Amniotic stem cell (primary cell): ENCODE measurements around the gene BCL2L14.
"Not testable (repeated sequence)": the region's sequence is repeated elsewhere in the genome, so short reads cannot be mapped to it uniquely, and the experiment has no call there.

Experiments
- DNase-seq: peaks from one replicate; lab custom pipeline; 2025; lab: John Stamatoyannopoulos, UW

BCL2L14 gene

DNA sequence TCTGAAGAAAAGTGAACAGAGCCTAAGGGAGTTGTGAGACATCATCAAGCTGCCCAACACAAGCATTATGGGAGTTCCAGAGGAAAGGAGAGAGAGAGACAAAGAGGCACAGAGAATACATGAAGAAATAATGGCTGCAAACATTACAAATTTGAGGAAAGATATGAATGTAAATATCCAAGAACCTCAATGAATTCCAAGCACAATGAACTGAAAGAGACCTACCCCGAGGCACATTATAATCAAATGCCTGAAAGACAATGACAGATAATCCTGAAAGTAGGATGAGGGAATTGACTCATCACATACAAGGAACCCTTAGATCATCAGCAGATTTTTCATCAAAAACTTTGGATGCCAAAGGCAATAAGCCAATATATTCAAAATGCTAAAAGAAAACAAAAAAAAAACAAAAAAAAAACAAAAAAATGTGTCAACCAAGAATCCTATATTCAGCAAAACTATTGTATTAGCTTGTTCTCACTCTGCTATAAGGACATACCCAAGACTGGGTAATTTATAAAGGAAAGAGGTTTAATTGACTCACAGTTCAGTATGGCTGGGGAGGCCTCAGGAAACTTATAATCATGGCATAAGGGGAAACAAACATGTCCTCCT lies 37.8 kb downstream of the BCL2L14 start:
- DNase-seq, result no peak

DNA sequence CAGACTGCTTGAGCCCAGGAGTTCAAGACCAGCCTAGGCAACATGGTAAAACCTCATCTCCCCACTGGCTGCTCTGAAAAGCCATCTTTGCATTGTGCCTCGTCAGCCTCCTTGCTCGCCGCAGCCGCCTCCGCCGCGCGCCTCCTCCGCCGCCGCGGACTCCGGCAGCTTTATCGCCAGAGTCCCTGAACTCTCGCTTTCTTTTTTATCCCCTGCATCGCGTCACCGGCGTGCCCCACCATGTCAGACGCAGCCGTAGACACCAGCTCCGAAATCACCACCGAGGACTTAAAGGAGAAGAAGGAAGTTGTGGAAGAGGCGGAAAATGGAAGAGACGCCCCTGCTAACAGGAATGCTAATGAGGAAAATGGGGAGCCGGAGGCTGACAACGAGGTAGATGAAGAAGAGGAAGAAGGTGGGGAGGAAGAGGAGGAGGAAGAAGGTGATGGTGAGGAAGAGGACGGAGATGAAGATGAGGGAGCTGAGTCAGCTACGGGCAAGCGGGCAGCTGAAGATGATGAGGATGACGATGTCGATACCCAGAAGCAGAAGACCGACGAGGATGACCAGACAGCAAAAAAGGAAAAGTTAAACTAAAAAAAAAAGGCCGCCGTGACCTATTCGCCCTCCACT lies 40.3 kb downstream of the BCL2L14 start:
- not testable (repeated sequence) for DNase-seq

DNA sequence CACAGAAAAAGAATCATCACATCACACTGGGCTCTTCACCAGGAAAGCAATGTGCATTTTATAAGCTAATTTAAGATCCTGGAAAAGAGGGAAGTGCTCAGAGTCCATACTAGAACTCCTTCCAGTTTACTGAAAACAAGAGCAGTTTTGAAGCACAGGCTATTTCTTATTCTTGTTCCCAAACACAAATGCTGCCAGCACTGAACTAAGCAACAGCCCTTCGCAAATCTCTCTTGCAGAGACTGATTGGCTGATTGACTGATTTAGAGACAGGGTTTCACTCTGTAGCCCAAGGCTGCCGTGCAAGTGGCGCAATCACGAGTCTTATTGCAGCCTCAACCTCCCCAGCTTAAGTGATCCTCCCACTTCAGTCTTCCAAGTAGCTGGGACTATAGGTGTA lies 44.8 kb downstream of the BCL2L14 start:
- DNase-seq, result no peak

DNA sequence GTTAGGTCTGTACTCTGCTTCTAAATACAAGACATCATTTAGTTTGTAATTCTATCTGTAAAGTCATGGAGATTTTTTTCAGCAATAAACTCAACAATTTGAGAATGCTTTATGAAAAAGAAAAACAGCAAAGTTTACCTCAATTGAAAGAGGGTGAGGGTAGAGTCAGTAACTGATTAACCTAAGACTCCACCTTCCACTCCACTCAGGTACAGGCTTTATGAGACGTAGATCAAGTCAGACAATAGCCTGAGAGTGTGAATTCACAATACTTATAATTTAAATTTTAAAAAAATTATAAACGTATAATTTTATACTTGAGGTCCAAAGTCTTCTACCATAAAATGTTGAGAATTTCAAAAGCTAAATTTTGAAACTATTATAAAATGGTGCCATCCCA lies 45.9 kb downstream of the BCL2L14 start:
- no peak for DNase-seq

DNA sequence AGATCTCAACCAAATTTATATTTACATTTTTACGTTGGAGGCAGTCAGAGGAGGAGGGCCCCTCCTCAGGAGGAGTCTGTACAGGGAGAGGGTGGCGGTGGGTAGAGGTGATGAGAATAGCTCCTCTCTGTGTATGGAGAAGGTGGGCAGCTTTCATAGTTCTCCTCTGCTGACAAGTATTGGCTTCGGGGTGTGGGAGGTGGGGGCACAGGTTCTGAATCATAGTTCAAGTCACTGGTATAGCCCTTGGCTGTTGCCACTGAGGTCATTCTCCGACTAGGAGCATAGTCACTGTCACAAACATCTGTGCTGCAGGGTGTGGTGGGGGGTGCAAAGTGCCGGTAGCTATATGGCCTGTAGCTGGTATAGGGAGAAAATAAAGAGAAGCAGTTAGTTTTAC lies 50.3 kb downstream of the BCL2L14 start:
- DNase-seq, result no peak

DNA sequence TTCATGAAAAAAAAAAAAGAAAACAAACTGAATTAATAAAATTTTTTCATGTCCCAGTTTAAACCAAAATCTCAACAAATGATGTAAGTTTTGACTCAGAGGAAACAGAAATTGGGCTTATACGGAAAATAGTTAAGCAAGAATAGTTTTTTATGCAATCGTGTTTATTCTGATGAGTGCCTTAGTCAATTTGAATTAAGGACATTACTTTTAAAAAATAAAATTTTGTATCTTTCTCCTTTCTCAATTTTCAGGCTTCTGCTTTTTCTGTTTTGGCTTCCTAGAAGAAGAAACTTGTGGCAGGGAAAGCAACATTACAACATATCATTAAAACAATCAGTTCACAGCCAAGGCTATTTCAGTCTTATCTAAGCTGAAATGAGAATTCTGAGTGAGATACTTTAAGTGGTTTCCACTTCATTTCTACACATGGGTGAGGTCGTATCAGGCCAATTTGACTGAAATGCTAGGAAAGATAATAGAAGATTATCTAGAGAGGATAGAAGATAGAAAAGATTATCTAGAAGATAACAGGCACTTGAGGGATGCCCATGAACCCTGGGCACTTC lies 52.4 kb downstream of the BCL2L14 start:
- no peak for DNase-seq

DNA sequence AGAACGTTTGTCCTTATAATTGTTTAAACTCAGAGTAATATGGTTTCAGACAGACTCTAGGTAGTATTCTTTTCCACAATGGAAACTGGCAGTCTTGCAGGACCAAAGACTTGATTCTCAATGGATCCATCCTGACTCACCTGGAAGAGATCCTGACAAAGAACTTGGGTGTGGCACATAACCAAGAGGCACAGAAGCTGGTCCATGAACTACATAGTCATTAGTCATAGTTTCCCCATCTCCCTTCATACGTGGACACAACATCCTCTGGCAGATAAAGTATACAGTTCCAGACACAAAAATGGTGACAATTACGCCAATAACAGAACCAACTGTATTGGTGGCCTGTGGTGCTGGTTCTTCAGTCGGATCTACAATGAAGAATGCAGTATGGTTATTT lies 55.8 kb downstream of the BCL2L14 start:
- no peak for DNase-seq

DNA sequence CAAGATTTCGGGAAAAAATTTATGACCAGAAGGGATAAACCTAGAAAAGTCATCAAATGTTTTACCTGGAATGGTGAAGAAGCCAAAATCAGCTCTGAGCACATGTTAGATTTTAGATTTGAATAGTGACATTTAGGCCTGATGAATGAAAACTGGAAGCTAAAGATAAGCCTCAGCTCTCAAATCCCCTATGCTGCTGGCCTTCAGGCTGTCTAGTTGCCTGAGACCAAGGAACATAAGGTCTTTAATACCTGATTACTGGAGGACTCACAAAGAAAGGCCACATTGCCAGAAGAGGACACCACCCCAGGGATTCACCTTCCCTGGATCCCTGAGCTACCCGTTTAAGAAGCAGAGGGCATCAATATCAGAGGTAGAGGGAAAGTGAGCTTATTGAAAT lies 56.6 kb downstream of the BCL2L14 start:
- DNase-seq, result no peak

DNA sequence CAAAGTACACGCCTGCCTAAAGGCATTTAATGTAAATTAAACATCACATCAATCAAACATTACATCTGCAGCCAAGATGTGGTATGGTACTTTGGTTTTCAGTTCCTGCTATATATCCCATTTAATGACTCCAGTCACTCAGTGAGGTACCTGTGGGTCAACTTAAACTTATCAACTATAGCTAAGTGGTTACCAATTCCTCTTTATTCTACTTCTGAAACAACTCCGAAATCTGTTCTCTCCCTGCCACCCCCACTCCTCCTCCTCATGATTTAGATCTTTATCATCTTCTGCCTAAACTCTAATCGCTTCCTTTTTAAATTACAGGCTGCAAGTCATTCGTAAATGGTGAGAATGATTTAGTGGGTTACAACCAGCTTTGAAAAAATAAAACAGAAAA lies 57.9 kb downstream of the BCL2L14 start:
- no peak for DNase-seq

DNA sequence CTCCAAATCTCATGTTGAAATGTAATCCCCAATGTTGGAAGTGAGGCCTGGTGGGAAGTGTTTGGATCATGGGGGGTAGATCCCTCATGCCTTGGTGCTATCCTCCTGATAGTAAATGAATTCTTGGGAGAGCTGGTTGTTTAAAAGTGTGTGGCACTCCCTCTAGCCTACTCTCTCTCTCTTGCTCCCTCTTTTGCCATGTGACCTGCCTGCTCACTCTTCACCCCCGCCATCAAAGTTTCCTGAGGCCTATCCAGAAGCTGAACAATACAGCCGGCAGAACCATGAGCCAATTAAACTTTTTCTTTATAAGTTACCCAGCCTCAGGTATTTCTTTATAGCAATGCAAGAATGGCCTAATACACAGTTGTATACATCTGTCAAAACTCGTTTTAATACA lies 62.5 kb downstream of the BCL2L14 start:
- DNase-seq, result no peak

DNA sequence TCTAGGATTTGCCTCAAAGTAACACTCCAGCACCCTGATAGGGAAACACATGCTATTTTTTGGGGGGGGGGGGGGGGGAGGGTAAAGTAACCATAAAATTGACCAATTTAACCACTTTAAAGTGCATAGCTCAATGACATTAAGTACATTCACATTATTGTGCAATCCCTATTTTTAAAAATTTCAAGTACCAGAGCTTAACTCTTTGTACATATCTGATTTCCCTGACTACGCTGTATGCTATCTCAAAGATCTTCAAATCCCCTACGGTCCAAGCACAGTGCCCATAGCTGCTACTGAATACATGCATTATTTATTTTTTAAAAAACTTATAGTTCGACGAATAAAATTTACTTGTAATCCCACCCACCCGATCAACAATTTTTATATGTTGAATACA lies 63.0 kb downstream of the BCL2L14 start:
- DNase-seq, result no peak

DNA sequence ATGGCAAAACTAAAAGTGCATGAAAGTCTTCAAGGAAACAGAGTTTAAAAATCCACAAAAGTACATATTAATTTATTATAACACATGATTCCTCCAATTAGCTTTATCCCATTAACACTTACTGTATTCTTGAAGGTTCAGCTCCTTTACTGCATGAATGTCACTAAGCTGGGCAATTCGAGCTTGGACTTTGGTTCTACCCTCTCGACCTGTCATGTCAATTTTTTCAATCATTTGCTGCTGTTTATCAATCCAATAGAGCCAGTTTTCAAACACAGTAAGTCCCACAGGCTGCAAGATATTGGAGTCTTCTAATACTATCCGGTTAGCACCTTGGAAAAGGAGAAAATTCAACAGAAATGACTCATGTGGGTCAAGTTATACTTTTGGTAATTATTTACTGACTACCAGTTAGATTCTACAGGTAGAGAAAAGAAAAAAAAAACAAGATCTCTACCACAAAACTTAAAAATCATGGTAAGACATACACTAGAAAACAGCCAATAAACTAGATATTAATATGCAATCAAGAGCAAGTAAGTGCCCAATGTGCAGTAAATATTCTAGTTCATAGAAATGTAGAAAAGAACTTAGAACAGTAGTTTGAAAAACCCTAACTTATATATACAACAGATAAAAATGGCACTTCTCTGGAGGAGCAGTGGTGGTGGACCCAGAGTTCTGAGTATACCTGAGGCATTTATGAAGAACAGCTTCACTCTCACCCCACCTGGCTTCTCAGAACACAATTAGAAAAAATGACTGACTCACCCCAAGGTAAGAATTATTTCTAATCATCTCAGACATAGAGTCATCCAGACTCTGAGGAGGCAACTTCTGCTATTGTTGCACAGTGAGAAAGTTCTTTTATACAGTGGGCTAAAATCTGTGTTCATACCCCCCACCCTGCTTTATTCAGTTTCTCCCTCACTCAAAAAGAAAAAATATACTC lies 67.7 kb downstream of the BCL2L14 start:
- DNase-seq, result no peak

DNA sequence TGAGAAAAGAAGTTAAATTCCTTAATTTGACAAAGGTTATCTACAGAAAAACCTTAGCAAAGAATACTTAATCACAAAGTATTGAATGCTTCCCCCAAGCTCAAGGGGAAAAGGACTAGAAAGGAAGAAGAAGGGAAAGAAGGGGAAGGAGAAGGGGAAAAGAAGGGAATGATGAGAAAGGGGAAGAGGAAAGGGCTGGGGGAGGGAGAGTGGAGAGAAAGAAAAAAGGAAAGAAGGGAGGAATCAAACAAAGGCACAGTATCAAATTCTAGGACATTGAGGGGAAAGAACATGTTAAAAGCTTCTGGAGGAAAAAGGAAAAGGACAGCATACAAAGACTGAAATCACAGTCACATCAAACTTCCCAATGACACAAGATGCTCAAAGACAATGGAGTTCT lies 70.3 kb downstream of the BCL2L14 start:
- no peak for DNase-seq

DNA sequence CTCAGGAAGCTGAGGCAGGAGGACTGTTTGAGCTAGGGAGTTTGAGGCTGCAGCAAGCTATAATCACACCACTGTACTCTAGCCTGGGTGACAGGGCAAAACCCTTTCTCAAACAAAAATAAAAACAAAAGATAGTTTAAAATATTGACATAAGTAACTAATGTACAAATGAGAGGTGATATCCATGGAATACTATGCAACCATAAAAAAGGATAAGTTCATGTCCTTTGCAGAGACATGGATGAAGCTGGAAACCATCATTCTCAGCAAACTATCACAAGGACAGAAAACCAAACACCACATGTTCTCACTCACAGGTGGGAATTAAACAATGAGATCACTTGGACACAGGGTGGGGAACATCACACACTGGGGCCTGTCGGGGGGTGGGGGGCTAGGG lies 73.8 kb downstream of the BCL2L14 start:
- DNase-seq, result not testable (repeated sequence)

DNA sequence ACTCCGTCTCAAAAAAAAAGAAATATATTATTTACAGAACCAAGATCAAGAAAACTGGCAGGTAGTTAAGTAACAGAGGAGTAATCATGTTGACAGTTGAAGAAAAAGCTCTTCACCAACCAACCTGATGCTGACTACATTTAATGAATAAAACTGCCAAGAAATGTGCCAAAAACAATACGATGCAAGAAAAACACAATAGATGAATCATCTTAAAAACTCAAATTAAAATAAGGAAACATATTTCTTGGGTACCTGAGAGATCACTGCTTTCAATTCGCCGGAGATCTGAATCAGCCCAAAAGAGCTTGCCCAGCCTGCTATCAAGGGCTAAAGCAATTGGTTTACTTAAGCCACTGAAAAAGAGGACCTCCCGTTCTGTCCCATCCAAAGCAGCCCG lies 76.4 kb downstream of the BCL2L14 start:
- no peak for DNase-seq
